Activated T-cell treated with anti-CD3 and anti-CD28 coated beads for 1 hour (primary cell): ENCODE measurements around the gene PEAK1.
"Not testable (repeated sequence)": the region's sequence is repeated elsewhere in the genome, so short reads cannot be mapped to it uniquely, and the experiment has no call there.

Experiments used
- DNase-seq: peaks from one replicate; pipeline ENCODE4 v3.0.0-alpha.2; 2020; ENCODE audit warnings: low read depth

Gene PEAK1

GRCh38 chr15:77309392-77309791 is 110.5 kb downstream of the PEAK1 start:
- DNase-seq = no peak

- DNase-seq = no peak
These were observed 114.0 kb downstream of the PEAK1 start for GRCh38 chr15:77305953-77306352.

GRCh38 chr15:77296773-77297337 is 123.0 kb downstream of the PEAK1 start:
- no peak for DNase-seq

GRCh38 chr15:77295446-77295845 is 124.5 kb downstream of the PEAK1 start:
- no peak for DNase-seq

- no peak for DNase-seq
These were observed 126.8 kb downstream of the PEAK1 start for GRCh38 chr15:77292969-77293558.

- no peak for DNase-seq
These were observed 128.8 kb downstream of the PEAK1 start for GRCh38 chr15:77291107-77291506.

- no peak for DNase-seq
These were observed 132.5 kb downstream of the PEAK1 start for GRCh38 chr15:77287385-77287784.

- DNase-seq = no peak
These were observed 134.6 kb downstream of the PEAK1 start for GRCh38 chr15:77285057-77285997.

- DNase-seq = no peak
These were observed 137.6 kb downstream of the PEAK1 start for GRCh38 chr15:77282333-77282732.

GRCh38 chr15:77276943-77277342 is 143.0 kb downstream of the PEAK1 start:
- no peak for DNase-seq

- DNase-seq = no peak
These were observed 143.8 kb downstream of the PEAK1 start for GRCh38 chr15:77276096-77276495.

GRCh38 chr15:77273136-77273535 is 146.8 kb downstream of the PEAK1 start:
- not testable (repeated sequence) for DNase-seq

- DNase-seq = no peak
These were observed 153.1 kb downstream of the PEAK1 start for GRCh38 chr15:77266708-77267386.

- no peak for DNase-seq
These were observed 164.5 kb downstream of the PEAK1 start for GRCh38 chr15:77255385-77255784.

- no peak for DNase-seq
These were observed 168.2 kb downstream of the PEAK1 start for GRCh38 chr15:77251662-77252061.

GRCh38 chr15:77247116-77247515 is 172.8 kb downstream of the PEAK1 start:
- no peak for DNase-seq

GRCh38 chr15:77243716-77244401 is 176.0 kb downstream of the PEAK1 start:
- DNase-seq = no peak

- DNase-seq = no peak
These were observed 176.8 kb downstream of the PEAK1 start for GRCh38 chr15:77243135-77243534.

GRCh38 chr15:77239882-77240608 is 179.9 kb downstream of the PEAK1 start:
- DNase-seq = no peak

- DNase-seq = no peak
These were observed 184.3 kb downstream of the PEAK1 start for GRCh38 chr15:77235566-77235965.

- DNase-seq = no peak
These were observed 191.1 kb downstream of the PEAK1 start for GRCh38 chr15:77228828-77229227.
